Neural cell (in vitro differentiated cells): ENCODE measurements around the gene PGM1.

Experiments used
- EP300 ChIP-seq: fragments of 450-650 bp; conservative IDR thresholded peaks from 2 replicates; pipeline ENCODE4 v1.6.1; 2014; ENCODE audit warnings: antibody characterized with exemption, mild to moderate bottlenecking, moderate library complexity; ENCODE audit not compliant: poor library complexity, severe bottlenecking
- EZH2 ChIP-seq: fragments of 200-600, 300-800 bp; shearing (Covaris generic), sonication (generic); IDR thresholded peaks from 2 replicates; pipeline ENCODE4 v1.6.1; 2014; ENCODE audit warnings: antibody characterized with exemption, low read length, borderline replicate concordance, mild to moderate bottlenecking; ENCODE audit not compliant: insufficient read depth, poor library complexity, severe bottlenecking
- MXI1 ChIP-seq: fragments of 450-650 bp; conservative IDR thresholded peaks from 2 replicates; pipeline ENCODE4 v1.6.1; 2014; ENCODE audit warnings: antibody characterized with exemption, mild to moderate bottlenecking; ENCODE audit not compliant: poor library complexity, severe bottlenecking
- RAD21 ChIP-seq: fragments of 450-650 bp; conservative IDR thresholded peaks from 2 replicates; pipeline ENCODE4 v1.6.1; 2014; ENCODE audit warnings: antibody characterized with exemption, mild to moderate bottlenecking, moderate library complexity
- SMC3 ChIP-seq: fragments of 450-650 bp; conservative IDR thresholded peaks from 2 replicates; pipeline ENCODE4 v1.6.1; 2014; ENCODE audit warnings: antibody characterized with exemption, mild to moderate bottlenecking, moderate library complexity; ENCODE audit not compliant: poor library complexity
- TAF1 ChIP-seq: IDR thresholded peaks from 2 replicates; pipeline ENCODE4 v1.6.1; 2012; ENCODE audit warnings: low read depth
- TF ChIP-seq, protein P1 (sequence below): fragments of 450-650 bp; IDR thresholded peaks from 2 replicates; pipeline ENCODE4 v1.5.1; 2014; ENCODE audit warnings: antibody characterized with exemption, mild to moderate bottlenecking, moderate library complexity; ENCODE audit not compliant: poor library complexity, severe bottlenecking
- TF ChIP-seq, protein P2 (sequence below): IDR thresholded peaks from 2 replicates; pipeline ENCODE4 v1.6.1; 2012; ENCODE audit warnings: borderline replicate concordance

DNA sequence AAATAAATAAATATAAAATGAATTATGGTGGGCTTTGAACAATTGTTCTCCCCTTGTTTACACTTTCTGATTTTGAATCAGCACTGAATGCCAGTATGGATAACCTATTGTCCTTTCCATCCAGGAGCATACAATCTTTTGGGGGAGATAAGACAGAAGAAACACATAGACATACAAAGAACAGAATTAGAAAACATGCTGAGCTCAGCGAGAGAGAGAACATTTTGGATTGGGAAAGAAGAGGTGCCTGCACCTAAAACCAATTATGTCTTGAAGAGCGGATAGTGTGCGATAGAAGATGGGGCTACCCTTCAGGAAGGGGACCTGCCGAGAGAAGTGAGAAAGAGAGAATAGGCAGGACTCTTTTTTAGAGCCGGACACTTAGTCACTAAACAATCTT lies 6.6 kb downstream of the PGM1 start:
- TF ChIP-seq, protein P1, sequence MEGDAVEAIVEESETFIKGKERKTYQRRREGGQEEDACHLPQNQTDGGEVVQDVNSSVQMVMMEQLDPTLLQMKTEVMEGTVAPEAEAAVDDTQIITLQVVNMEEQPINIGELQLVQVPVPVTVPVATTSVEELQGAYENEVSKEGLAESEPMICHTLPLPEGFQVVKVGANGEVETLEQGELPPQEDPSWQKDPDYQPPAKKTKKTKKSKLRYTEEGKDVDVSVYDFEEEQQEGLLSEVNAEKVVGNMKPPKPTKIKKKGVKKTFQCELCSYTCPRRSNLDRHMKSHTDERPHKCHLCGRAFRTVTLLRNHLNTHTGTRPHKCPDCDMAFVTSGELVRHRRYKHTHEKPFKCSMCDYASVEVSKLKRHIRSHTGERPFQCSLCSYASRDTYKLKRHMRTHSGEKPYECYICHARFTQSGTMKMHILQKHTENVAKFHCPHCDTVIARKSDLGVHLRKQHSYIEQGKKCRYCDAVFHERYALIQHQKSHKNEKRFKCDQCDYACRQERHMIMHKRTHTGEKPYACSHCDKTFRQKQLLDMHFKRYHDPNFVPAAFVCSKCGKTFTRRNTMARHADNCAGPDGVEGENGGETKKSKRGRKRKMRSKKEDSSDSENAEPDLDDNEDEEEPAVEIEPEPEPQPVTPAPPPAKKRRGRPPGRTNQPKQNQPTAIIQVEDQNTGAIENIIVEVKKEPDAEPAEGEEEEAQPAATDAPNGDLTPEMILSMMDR: no peak
- TF ChIP-seq, protein P2, sequence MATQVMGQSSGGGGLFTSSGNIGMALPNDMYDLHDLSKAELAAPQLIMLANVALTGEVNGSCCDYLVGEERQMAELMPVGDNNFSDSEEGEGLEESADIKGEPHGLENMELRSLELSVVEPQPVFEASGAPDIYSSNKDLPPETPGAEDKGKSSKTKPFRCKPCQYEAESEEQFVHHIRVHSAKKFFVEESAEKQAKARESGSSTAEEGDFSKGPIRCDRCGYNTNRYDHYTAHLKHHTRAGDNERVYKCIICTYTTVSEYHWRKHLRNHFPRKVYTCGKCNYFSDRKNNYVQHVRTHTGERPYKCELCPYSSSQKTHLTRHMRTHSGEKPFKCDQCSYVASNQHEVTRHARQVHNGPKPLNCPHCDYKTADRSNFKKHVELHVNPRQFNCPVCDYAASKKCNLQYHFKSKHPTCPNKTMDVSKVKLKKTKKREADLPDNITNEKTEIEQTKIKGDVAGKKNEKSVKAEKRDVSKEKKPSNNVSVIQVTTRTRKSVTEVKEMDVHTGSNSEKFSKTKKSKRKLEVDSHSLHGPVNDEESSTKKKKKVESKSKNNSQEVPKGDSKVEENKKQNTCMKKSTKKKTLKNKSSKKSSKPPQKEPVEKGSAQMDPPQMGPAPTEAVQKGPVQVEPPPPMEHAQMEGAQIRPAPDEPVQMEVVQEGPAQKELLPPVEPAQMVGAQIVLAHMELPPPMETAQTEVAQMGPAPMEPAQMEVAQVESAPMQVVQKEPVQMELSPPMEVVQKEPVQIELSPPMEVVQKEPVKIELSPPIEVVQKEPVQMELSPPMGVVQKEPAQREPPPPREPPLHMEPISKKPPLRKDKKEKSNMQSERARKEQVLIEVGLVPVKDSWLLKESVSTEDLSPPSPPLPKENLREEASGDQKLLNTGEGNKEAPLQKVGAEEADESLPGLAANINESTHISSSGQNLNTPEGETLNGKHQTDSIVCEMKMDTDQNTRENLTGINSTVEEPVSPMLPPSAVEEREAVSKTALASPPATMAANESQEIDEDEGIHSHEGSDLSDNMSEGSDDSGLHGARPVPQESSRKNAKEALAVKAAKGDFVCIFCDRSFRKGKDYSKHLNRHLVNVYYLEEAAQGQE: no peak
- TF ChIP-seq RAD21 (no peak), TAF1 (no peak), EP300 (no peak), EZH2 (no peak), MXI1 (no peak), SMC3 (no peak)
